GM12892 (cell line): ENCODE data around the gene FSD1.

Source experiments
- POLR2A ChIP-seq: IDR thresholded peaks from 2 replicates; pipeline ENCODE4 v1.6.1; 2011; ENCODE audit warnings: low read depth, low read length, control low read depth
- TAF1 ChIP-seq: IDR thresholded peaks from 2 replicates; pipeline ENCODE4 v1.6.1; 2011; ENCODE audit warnings: low read depth, mild to moderate bottlenecking, control low read depth, low read length, borderline replicate concordance

DNA sequence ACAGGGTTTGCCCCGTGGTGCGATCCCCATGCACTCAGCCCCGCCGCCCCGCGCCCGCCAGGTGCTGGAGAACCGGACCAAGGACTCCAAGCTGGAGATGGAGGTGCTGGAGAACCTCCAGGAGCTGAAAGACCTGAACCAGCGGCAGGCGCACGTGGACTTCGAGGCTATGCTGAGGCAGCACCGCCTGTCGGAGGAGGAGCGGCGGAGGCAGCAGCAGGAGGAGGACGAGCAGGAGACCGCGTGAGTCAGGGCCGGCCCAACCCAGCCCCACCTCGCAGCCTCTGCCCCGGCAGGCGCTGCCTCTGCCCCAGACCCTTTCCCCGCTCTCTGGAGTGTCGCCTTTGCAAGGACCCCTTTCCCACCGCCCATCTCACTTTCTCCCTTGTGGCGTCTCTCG lies 46.2 kb upstream of the FSD1 start:
- TF ChIP-seq POLR2A (no peak), TAF1 (no peak)
